Calu3 (cell line): ENCODE data around the gene CNGA1. TPM values are rescaled to one million over a fixed set of nuclear protein-coding genes. Genes with fewer than 3 reads are reported as not detected.
"Not testable (repeated sequence)": the region's sequence is repeated elsewhere in the genome, so short reads cannot be mapped to it uniquely, and the experiment has no call there.

Experiments used
- BruUV-seq: library from RNA; stranded (reverse); fragments of 400-500 nt; replicated peaks from 2 replicates; lab custom pipeline; 2021; lab: Mats Ljungman, UMichigan
- CTCF ChIA-PET: fragments of 300-600 bp; sonication (Branson Sonifier 250); formaldehyde crosslinking; loops from one replicate; lab custom pipeline; 2022; ENCODE audit warnings: antibody characterized with exemption; lab: Charles Lee
- DNase-seq: peaks from one replicate; pipeline ENCODE4 v3.0.0; 2022
- H3K27ac Mint-ChIP-seq: one replicate; pipeline ENCODE4 v1.8.0; 2022; ENCODE audit warnings: mixed read lengths; ENCODE audit not compliant: unreplicated experiment
- H3K27me3 Mint-ChIP-seq: one replicate; pipeline ENCODE4 v1.8.0; 2022; ENCODE audit warnings: mixed read lengths; ENCODE audit not compliant: unreplicated experiment
- H3K36me3 Mint-ChIP-seq: one replicate; pipeline ENCODE4 v1.8.0; 2022; ENCODE audit warnings: mild to moderate bottlenecking, moderate library complexity, mixed read lengths; ENCODE audit not compliant: insufficient read depth, unreplicated experiment
- H3K4me1 Mint-ChIP-seq: one replicate; pipeline ENCODE4 v1.8.0; 2022; ENCODE audit warnings: mild to moderate bottlenecking, low read depth, mixed read lengths; ENCODE audit not compliant: unreplicated experiment
- H3K4me3 Mint-ChIP-seq: one replicate; pipeline ENCODE4 v1.8.0; 2022; ENCODE audit warnings: mild to moderate bottlenecking, low read depth, moderate library complexity, mixed read lengths; ENCODE audit not compliant: unreplicated experiment
- H3K9me3 Mint-ChIP-seq: one replicate; pipeline ENCODE4 v1.8.0; 2022; ENCODE audit warnings: low read depth, mixed read lengths; ENCODE audit not compliant: unreplicated experiment
- CTCF ChIP-seq: fragments of 200-600 bp; IDR thresholded peaks from one replicate; pipeline ENCODE4 v1.8.0; 2022; ENCODE audit warnings: antibody characterized with exemption; ENCODE audit not compliant: unreplicated experiment
- intact Hi-C: fragments of 100-400 bp; cut with micrococcal nuclease; formaldehyde crosslinking; loops from one replicate; pipeline ENCODE4 v1.10.0; 2022; ENCODE audit not compliant: unreplicated experiment
- total RNA-seq: library from RNA; stranded (reverse); gene quantifications from 2 replicates; pipeline ENCODE4 v1.2.3, GENCODE V29; 2022

The CNGA1 gene
- total RNA-seq, 1 experiment from 2014 or later, result 2.4 TPM

- intact Hi-C loops, result loop anchor here (5.0 kb wide), 2 partner anchors 57 to 88 kb away; no protein-coding TSS in a partner anchor
- DNase-seq, result no peak
- no TSS peak for BruUV-seq
- Mint-ChIP-seq H3K27me3 (no peaks in the 10 kb centered on the region), H3K4me3 (peak overlapping the region; percentile 89), H3K4me1 (peaks cover 11% of the 10 kb centered on the region), H3K9me3 (peaks cover 2% of the 10 kb centered on the region), H3K36me3 (peaks cover 22% of the 10 kb centered on the region), H3K27ac (peak overlapping the region; percentile 63)
- CTCF ChIA-PET, result no interaction called here
- TF ChIP-seq CTCF, result no peak
These were observed 1.3 kb downstream of the CNGA1 start for GRCh38 chr4:48015216-48015615.

GRCh38 chr4:48012824-48013223, 3.7 kb downstream of the CNGA1 start:
- Mint-ChIP-seq H3K4me1 (no peaks in the 10 kb centered on the region), H3K27ac (no peak overlapping the region), H3K27me3 (no peaks in the 10 kb centered on the region), H3K4me3 (no peak overlapping the region), H3K9me3 (peaks cover 2% of the 10 kb centered on the region), H3K36me3 (peaks cover 22% of the 10 kb centered on the region)
- TF ChIP-seq CTCF, result no peak
- no TSS peak for BruUV-seq
- CTCF ChIA-PET, result no interaction called here
- DNase-seq, result no peak
- intact Hi-C loops, result no loop called here

GRCh38 chr4:48011722-48012121, 4.8 kb downstream of the CNGA1 start:
- TF ChIP-seq CTCF, result no peak
- no peaks in the 10 kb centered on the region for H3K4me1 Mint-ChIP-seq
- H3K36me3 Mint-ChIP-seq, result peaks cover 13% of the 10 kb centered on the region
- CTCF ChIA-PET, result no interaction called here
- peaks cover 2% of the 10 kb centered on the region for H3K9me3 Mint-ChIP-seq
- intact Hi-C loops, result no loop called here
- H3K4me3 Mint-ChIP-seq, result no peak overlapping the region
- no peak overlapping the region for H3K27ac Mint-ChIP-seq
- BruUV-seq, result no TSS peak
- no peaks in the 10 kb centered on the region for H3K27me3 Mint-ChIP-seq
- DNase-seq, result no peak

- CTCF ChIA-PET, result interaction anchor here (0.7 kb wide), 3 partner anchors 37 to 1415 kb away, joined by 3 to 4 read pairs (median 4); no protein-coding TSS in a partner anchor
- H3K36me3 Mint-ChIP-seq, H3K4me3 Mint-ChIP-seq, H3K4me1 Mint-ChIP-seq, DNase-seq, H3K27ac Mint-ChIP-seq, H3K9me3 Mint-ChIP-seq, BruUV-seq, intact Hi-C loops, H3K27me3 Mint-ChIP-seq: not testable (repeated sequence)
These were observed 5.6 kb downstream of the CNGA1 start for GRCh38 chr4:48010906-48011305.

GRCh38 chr4:48008021-48008596, 8.4 kb downstream of the CNGA1 start:
- Mint-ChIP-seq H3K4me1 (no peaks in the 10 kb centered on the region), H3K27ac (no peak overlapping the region), H3K36me3 (peaks cover 6% of the 10 kb centered on the region), H3K9me3 (peaks cover 6% of the 10 kb centered on the region), H3K4me3 (no peak overlapping the region), H3K27me3 (no peaks in the 10 kb centered on the region)
- no TSS peak for BruUV-seq
- TF ChIP-seq CTCF, result no peak
- intact Hi-C loops, result no loop called here
- no peak for DNase-seq
- CTCF ChIA-PET, result no interaction called here
